IMR-90 (cell line): ENCODE results near the gene FGD3. TPM values are rescaled to one million over a fixed set of nuclear protein-coding genes. Genes with fewer than 3 reads are reported as not detected.

ENCODE experiments used
- ATAC-seq: fragments of 200-7000 bp; cut with Tn5 transposase; 2 replicates; pipeline ENCODE4 v1.9.1; 2020; ENCODE audit warnings: low read depth, mild to moderate bottlenecking, moderate library complexity
- BruUV-seq: library from RNA; stranded (reverse); fragments of 400-500 nt; replicated peaks from 2 replicates; lab custom pipeline; 2021; lab: Mats Ljungman, UMichigan
- CTCF ChIA-PET: fragments of 300-600 bp; formaldehyde crosslinking; extraction: SDS; loops from one replicate; lab custom pipeline; 2021; ENCODE audit warnings: antibody characterized with exemption; lab: Yijun Ruan, JAX
- POLR2A ChIA-PET: fragments of 300-600 bp; sonication (Branson Sonifier 250); formaldehyde crosslinking; loops from one replicate; lab custom pipeline; 2022; ENCODE audit warnings: antibody characterized with exemption; ENCODE audit not compliant: unreplicated experiment; lab: Charles Lee
- DNase-seq: peaks from one replicate; pipeline ENCODE4 v3.0.0; 2013
- H2AFZ ChIP-seq: replicated peaks from 2 replicates; pipeline ENCODE3; 2013; ENCODE audit warnings: low read length, mild to moderate bottlenecking; ENCODE audit not compliant: poor library complexity
- H2AK5ac ChIP-seq: 2 replicates; pipeline ENCODE4 v1.6.1; 2013; ENCODE audit warnings: low read depth, low read length, inconsistent platforms
- H2AK9ac ChIP-seq: replicated peaks from 2 replicates; pipeline ENCODE3; 2013; ENCODE audit warnings: mild to moderate bottlenecking, low read depth, low read length, moderate library complexity; ENCODE audit not compliant: poor library complexity
- H2BK120ac ChIP-seq: 2 replicates; pipeline ENCODE4 v1.6.1; 2013; ENCODE audit warnings: low read depth, low read length, inconsistent platforms
- H2BK15ac ChIP-seq: 3 replicates; pipeline ENCODE4 v1.6.1; 2013; ENCODE audit warnings: low read depth, low read length, inconsistent platforms
- H2BK20ac ChIP-seq: 2 replicates; pipeline ENCODE4 v1.6.1; 2013; ENCODE audit warnings: low read depth, mild to moderate bottlenecking, inconsistent platforms, low read length, moderate library complexity
- H2BK5ac ChIP-seq: 2 replicates; pipeline ENCODE4 v1.6.1; 2013; ENCODE audit warnings: mild to moderate bottlenecking, low read depth, low read length, inconsistent platforms; ENCODE audit not compliant: poor library complexity, severe bottlenecking
- H3K14ac ChIP-seq: replicated peaks from 2 replicates; pipeline ENCODE4 v1.6.1; 2013; ENCODE audit warnings: low read depth, low read length, inconsistent platforms
- H3K18ac ChIP-seq: 2 replicates; pipeline ENCODE4 v1.6.1; 2013; ENCODE audit warnings: low read depth, low read length, control low read depth
- H3K23ac ChIP-seq: 2 replicates; pipeline ENCODE4 v1.6.1; 2013; ENCODE audit warnings: low read depth, low read length, inconsistent platforms
- H3K27ac ChIP-seq: 2 replicates; pipeline ENCODE4 v1.5.1; 2013; ENCODE audit warnings: mild to moderate bottlenecking, control low read depth, low read length; ENCODE audit not compliant: insufficient read depth
- H3K27me3 ChIP-seq: 2 replicates; pipeline ENCODE4 v1.6.1; 2013; ENCODE audit warnings: low read length; ENCODE audit not compliant: control insufficient read depth, insufficient read depth
- H3K36me3 ChIP-seq: 2 replicates; pipeline ENCODE4 v1.6.1; 2013; ENCODE audit warnings: low read length, mixed read lengths; ENCODE audit not compliant: control insufficient read depth, insufficient read depth
- H3K4ac ChIP-seq: 2 replicates; pipeline ENCODE4 v1.6.1; 2013; ENCODE audit warnings: low read depth, low read length, inconsistent platforms
- H3K4me1 ChIP-seq: 2 replicates; pipeline ENCODE4 v1.6.1; 2013; ENCODE audit warnings: low read length, mixed read lengths; ENCODE audit not compliant: control insufficient read depth, insufficient read depth
- H3K4me2 ChIP-seq: 2 replicates; pipeline ENCODE4 v1.6.1; 2013; ENCODE audit warnings: low read depth, mild to moderate bottlenecking, control low read depth, low read length, moderate library complexity
- H3K4me3 ChIP-seq: 2 replicates; pipeline ENCODE4 v1.5.1; 2013; ENCODE audit warnings: low read depth, mild to moderate bottlenecking, control low read depth, low read length, moderate library complexity; ENCODE audit not compliant: insufficient read depth
- H3K56ac ChIP-seq: 2 replicates; pipeline ENCODE4 v1.6.1; 2013; ENCODE audit warnings: low read length, inconsistent platforms; ENCODE audit not compliant: insufficient read depth; ENCODE audit errors: extremely low read depth
- H3K79me1 ChIP-seq, 2 experiments: 2 replicates each; pipeline ENCODE4 v1.6.1; 2013; ENCODE audit warnings: low read length in 2 of 2, inconsistent platforms in 1 of 2, low read depth in 1 of 2
- H3K9ac ChIP-seq: 2 replicates; pipeline ENCODE4 v1.6.1; 2013; ENCODE audit warnings: low read depth, low read length, control low read depth
- H3K9me1 ChIP-seq: 2 replicates; pipeline ENCODE4 v1.6.1; 2013; ENCODE audit warnings: low read length, inconsistent platforms; ENCODE audit not compliant: insufficient read depth
- H3K9me3 ChIP-seq: 2 replicates; pipeline ENCODE4 v1.6.1; 2013; ENCODE audit warnings: low read length; ENCODE audit not compliant: control insufficient read depth, insufficient read depth
- H4K20me1 ChIP-seq: 2 replicates; pipeline ENCODE4 v1.6.1; 2013; ENCODE audit warnings: low read length, inconsistent platforms; ENCODE audit not compliant: insufficient read depth
- H4K5ac ChIP-seq: 2 replicates; pipeline ENCODE4 v1.6.1; 2013; ENCODE audit warnings: mild to moderate bottlenecking, low read depth, low read length, control low read depth
- H4K8ac ChIP-seq, 2 experiments: 2 replicates each; pipeline ENCODE4 v1.6.1; 2013; ENCODE audit warnings: low read depth in 2 of 2, low read length in 2 of 2, control low read depth in 1 of 2, inconsistent platforms in 1 of 2
- H4K91ac ChIP-seq: 2 replicates; pipeline ENCODE4 v1.6.1; 2013; ENCODE audit warnings: low read depth, low read length, inconsistent platforms; ENCODE audit not compliant: insufficient read depth
- RAD21 ChIP-seq: IDR thresholded peaks from 2 replicates; pipeline ENCODE4 v1.6.1; 2012; ENCODE audit warnings: low read length, improper control_type of control experiment
- WGBS, 2 experiments: methylation state at CpG; one replicate each; pipeline versions ENCODE4 v1.1.5 to v1.1.7; 2013; ENCODE audit warnings: missing lambda C conversion rate in 2 of 2; ENCODE audit not compliant: insufficient read length in 1 of 2; ENCODE audit errors: extremely low coverage in 2 of 2; 5-methylcytosine and 5-hydroxymethylcytosine counted together
- dilution Hi-C: fragments of 300-500 bp; cut with HindIII; formaldehyde crosslinking; loops from one replicate; pipeline ENCODE4 v1.14.3; 2018; ENCODE audit warnings: low sequenced_read_pairs; ENCODE audit not compliant: unreplicated experiment
- in situ Hi-C: fragments of 300-500 bp; cut with MboI; formaldehyde crosslinking; loops from 3 replicates; pipeline ENCODE4 v1.14.3; 2019; ENCODE audit warnings: low sequenced_read_pairs, inconsistent platforms, mixed read lengths
- intact Hi-C: fragments of 100-400 bp; cut with micrococcal nuclease; formaldehyde crosslinking; loops from 2 replicates; pipeline ENCODE4 v1.10.0; 2022
- polyA plus RNA-seq, 3 experiments: library from polyadenylated mRNA; depleted of rRNA; stranded (reverse); fragments of >200 nt; gene quantifications; 2 replicates each; pipeline ENCODE4 v1.2.3, GENCODE V29; 2012; ENCODE audit warnings: low replicate concordance in 1 of 3
- total RNA-seq: library from RNA; depleted of rRNA; stranded (reverse); fragments of >200 nt; gene quantifications from 2 replicates; pipeline ENCODE4 v1.2.3, GENCODE V29; 2012

The FGD3 gene
- total and polyA plus RNA-seq, 2 of the 4 experiments (the other 2 are of a cell fraction) = not detected

DNA sequence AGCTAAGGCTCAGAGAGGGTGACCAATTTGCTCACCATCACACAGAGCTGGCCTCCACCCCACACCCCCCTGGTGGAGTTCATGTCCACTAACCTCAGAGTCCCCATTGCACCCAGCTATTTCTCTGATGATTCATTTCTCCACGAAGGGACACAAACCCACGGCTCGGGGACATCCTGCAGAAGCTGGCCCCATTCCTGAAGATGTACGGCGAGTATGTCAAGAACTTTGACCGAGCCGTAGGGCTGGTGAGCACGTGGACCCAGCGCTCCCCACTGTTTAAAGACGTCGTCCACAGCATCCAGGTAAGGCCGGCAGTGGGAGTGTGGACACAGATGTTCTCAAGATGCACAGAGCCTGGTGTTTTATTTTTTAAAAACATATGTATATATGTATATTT lies 58.6 kb downstream of the FGD3 start:
- Histone ChIP-seq H4K20me1 (no peaks in the 10 kb centered on the region), H3K4me3 (no peak overlapping the region), H3K9ac (no peak overlapping the region), H2AK5ac (no peak overlapping the region), H2BK20ac (no peak overlapping the region), H3K14ac (no peak overlapping the region), H2BK5ac (no peak overlapping the region), H3K23ac (no peak overlapping the region), H3K27me3 (peaks cover 10% of the 10 kb centered on the region; the same call in 1 of the 2 replicates), H3K36me3 (no peaks in the 10 kb centered on the region), H3K27ac (no peak overlapping the region), H4K8ac (no peak overlapping the region), H2BK15ac (no peak overlapping the region), H3K4me1 (no peaks in the 10 kb centered on the region), H3K9me1 (no peaks in the 10 kb centered on the region), H3K4ac (no peak overlapping the region), H3K9me3 (no peaks in the 10 kb centered on the region), H3K56ac (no peak overlapping the region), H4K91ac (no peak overlapping the region), H3K4me2 (no peak overlapping the region), H3K18ac (no peak overlapping the region), H2BK120ac (no peak overlapping the region), H4K5ac (no peak overlapping the region), H3K79me1 (no peaks in the 10 kb centered on the region), H2AK9ac (no peak overlapping the region), H2AFZ (no peak overlapping the region)
- ChIA-PET POLR2A (no interaction called here), CTCF (no interaction called here)
- 89% methylated on average over 7 of the region's 12 CpGs; no CpG with 5 or more reads in 1 of the 2 experiments for WGBS, 2 experiments
- no peak for DNase-seq
- intact Hi-C loops (no loop called here), dilution Hi-C loops (no loop called here), in situ Hi-C loops (loop anchor here (25.0 kb wide), 1 partner anchor 306 kb away; no protein-coding TSS in a partner anchor)
- ATAC-seq = no peak
- no peak for TF ChIP-seq RAD21
- no TSS peak for BruUV-seq
